HT-29 (cell line): Measurements from ENCODE around the gene SCGB1C1. TPM values are rescaled to one million over a fixed set of nuclear protein-coding genes. Genes with fewer than 3 reads are reported as not detected.

Source experiments
- DNase-seq: peaks from one replicate; pipeline ENCODE4 v3.0.0-alpha.2; 2015; ENCODE audit warnings: low spot score
- total RNA-seq: library from RNA; depleted of rRNA; stranded (reverse); fragments of >200 nt; shearing (Covaris generic); gene quantifications from 2 replicates; pipeline ENCODE4 v1.2.3, GENCODE V29; 2014

SCGB1C1 gene
- total RNA-seq, 1 experiment from 2014 or later: not detected

DNA sequence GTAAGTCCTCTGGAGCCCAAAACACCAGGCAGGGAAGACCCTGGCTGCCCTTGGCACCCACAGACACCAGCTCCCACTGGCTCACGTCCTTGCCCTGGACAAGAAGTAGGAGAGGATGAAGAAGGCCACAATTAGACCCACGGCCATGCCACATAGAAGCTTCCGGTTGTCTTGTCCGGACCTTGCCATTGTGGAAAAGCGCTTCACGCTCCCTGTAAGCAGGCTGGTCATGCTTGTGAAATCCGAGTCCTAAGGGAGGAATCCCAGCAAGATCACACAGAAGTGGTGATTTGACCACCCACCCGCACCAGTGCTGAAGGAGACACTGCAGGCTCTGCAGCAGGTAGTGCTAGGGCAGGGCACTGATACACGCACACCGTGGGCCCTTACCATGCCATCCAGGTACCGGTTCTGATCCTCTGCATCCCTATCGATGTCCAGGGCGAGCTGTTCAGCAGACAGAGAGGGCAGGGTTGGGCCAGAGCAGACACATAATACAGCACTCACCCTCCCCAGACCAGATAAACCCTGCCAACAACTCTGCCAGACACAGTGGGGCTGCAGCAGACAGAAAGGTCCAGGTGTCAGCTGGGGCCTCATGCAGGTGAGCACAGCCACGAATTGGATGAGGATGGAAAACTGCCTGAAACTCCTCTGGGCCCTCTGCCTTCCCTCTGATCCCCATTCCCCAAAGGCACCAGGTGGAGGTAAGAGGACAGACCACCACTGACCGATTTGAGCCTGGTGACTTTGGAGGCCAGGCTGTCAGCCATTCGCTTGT is 12.5 kb downstream of the SCGB1C1 start:
- no peak for DNase-seq

DNA sequence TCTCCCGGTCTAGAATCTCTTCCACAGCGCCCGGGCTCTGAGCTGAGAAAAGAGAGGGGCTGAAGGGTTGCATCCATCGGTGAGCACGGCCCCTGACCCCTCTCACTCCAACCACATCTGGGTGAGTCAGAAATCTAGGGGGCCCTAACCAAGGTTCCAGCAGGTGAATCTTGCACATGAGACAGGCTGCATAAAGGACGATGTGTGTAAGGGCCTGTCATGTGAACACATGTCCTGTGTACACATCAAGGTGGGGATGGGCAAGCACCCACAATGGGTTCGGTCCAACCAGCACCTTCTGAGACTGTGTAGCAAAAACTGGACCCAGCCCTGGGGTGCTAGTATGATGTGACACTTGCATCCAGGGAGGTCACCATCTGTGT is 13.1 kb downstream of the SCGB1C1 start:
- DNase-seq: no peak

DNA sequence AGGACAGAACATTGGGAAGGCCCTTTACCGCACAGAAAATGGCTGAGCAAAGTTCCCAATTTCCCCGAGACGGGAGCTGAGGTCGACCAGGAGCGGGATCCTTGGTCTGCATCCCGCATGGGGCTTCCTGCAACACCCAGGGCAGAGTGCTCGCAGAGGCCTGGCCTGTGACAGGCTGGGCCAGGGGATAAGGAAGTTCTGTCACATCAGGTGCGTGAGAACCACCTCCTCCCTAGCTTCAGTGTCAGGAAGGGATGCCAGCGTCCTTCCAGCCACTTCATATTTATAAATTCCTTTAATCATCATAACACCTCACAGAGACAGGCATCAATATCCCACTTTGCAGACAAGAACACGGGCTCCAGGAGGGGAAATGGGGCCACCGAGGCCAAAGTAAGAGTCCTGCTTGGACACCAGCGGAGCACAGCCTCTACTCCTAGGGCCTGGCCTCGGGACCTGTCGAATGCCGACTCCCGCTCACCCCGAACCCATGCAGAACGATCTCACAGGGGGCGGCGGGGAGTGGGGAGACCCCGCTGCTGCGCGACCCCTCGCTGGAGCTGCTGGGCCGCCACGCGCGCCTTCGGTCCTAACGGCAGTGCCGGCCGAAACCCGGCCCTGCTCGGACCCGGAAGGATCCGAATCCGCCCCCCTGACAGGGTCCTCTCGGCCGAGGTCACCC is 13.8 kb downstream of the SCGB1C1 start:
- peak; percentile 56 for DNase-seq

DNA sequence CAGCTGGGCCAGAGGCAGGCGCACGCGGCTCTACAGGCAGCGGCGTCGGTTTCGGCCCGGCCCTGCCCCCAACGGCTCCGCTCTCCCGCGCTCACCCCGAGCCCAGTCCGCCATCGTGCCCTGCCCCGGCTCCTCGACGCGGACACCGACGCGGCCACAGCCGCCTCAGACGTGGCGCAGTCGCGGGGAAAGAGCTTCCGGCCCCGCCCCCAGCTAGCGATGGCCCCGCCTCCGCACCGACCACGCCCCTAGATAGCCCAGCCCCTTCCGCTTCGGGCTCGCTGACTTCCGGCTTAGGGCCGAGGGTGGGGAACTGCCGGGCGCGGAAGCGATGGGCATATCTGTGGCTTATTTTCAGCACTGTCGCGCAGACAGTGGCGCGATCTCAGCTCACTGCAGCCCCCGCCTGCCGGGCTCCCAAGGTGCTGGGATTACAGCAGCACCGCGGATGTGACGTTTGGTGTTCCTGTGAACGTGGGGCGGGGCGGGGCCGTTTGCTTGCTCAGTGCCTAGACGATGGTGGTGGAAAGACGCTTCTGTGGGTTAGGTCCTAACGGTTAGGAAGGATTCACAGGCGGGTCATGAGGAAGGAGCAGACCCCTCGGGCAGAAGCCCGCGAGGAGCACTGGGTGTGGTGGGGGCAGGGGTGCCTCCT is 14.5 kb downstream of the SCGB1C1 start, which contains the start of the genes BET1L and RIC8A:
Gene BET1L (minus strand): TSS at position 192 of the 655 bp plus-strand sequence. CDS start 78 bp downstream, at position 114.
Gene RIC8A (plus strand): TSS at position 501 of the 655 bp plus-strand sequence. CDS start 1,147 bp downstream, outside the sequence.
- DNase-seq: peak; percentile 97

DNA sequence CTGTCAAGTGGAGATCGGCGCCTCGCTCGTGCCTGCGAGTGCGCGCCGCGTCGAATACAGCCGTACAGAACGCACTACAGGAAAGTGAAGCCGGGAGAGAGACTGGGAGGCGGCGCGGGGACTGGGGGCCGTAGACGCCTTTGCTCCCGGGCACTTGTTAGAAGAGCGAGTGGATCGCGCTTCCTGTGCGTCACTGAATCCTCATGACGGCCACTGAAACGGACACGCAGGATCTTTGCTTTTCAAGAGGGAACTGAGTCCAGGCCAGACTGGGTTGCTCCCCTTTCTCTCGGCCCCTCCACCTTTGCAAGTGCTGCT is 14.9 kb downstream of the SCGB1C1 start:
- no peak for DNase-seq

DNA sequence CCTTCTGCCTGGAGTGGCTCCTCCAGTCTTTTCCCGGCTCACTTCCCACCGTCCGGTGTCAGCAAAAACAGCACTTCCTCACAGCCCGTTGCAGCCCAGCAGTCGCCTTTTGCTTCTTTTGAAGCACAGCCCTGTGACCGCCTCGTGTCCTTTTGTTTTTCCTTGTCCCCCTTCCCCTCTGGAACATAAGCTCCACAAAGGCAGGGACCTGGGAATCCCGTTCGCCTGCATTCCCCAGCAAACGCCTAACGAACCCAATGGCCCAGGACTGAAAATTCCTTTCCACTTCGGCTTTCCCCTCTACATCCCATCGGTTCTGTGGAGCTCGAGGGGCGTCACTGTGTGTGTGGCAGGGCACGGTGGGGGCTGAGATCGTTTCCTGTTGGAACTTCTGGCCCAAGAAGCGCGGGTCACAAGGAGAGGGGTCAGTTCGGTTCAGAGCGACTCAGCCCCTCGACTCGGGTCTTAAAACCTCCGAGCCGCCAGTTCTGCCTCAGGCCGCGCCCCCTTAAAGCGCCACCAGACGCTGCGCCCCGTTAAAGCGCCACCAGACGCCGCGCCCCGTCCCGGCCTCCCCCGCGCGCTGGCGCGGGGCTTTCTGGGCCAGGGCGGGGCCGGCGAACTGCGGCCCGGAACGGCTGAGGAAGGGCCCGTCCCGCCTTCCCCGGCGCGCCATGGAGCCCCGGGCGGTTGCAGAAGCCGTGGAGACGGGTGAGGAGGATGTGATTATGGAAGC is 15.5 kb downstream of the SCGB1C1 start:
- DNase-seq: peak; percentile 84

DNA sequence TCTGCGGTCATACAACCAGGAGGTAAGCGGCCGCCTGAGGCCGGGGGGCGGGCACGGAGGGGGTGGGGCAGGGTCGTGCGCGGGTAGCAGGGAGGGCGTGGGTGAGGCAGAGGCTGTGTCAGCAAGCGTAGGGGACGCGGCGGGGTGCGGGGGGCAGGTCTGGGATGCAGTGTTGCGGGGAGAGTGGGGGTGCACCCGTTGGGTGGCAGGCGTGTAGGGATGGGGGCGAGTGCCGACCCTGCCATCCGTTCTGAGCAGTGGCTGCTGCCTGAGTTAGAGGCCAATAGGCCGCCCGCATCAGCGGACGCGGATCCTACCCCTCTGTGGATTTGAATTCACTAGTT is 16.0 kb downstream of the SCGB1C1 start:
- DNase-seq: no peak

DNA sequence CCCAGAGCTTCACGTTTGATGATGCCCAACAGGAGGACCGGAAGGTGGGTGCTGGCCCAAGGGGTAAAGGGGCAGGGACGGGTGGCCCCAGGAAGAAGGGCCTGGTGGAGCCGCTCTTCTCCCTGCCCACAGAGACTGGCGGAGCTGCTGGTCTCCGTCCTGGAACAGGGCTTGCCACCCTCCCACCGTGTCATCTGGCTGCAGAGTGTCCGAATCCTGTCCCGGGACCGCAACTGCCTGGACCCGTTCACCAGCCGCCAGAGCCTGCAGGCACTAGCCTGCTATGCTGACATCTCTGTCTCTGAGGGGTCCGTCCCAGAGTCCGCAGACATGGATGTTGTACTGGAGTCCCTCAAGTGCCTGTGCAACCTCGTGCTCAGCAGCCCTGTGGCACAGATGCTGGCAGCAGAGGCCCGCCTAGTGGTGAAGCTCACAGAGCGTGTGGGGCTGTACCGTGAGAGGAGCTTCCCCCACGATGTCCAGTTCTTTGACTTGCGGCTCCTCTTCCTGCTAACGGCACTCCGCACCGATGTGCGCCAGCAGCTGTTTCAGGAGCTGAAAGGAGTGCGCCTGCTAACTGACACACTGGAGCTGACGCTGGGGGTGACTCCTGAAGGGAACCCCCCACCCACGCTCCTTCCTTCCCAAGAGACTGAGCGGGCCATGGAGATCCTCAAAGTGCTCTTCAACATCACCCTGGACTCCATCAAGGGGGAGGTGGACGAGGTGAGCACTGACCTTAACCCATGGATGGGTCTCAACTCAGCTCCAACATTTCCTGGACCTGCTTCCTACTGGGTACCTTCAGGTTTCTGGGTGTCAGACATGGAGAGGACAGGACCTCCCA is 16.6 kb downstream of the SCGB1C1 start:
- DNase-seq: no peak

DNA sequence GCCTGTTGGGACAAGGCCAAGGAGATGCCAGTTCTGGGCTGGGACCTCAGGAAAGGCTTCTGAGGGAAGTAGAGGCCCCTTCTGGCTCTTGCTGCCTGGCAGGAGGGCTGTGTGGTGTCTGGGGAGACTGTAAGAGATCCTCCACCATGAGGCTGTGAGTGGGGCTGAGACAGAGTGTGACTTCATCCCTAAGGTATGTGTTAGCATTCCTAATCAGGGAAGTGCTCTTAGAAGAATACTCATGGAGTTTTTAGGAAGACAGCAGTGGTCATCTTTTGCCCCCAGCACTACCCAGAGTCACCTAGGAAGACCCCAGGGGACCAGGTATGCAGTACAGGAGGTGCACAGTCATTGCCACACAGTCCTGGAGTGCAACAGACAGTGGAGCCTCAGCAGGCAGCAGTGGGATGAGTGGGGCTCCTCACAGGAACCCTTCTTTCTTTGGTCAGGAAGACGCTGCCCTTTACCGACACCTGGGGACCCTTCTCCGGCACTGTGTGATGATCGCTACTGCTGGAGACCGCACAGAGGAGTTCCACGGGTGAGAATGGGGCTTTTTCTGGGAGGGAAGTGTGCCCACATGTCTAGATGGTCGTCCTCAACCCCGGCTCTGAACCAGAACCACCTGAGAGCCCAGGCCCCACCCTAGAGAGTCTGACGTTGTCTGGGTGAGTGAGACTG is 17.4 kb downstream of the SCGB1C1 start:
- no peak for DNase-seq

DNA sequence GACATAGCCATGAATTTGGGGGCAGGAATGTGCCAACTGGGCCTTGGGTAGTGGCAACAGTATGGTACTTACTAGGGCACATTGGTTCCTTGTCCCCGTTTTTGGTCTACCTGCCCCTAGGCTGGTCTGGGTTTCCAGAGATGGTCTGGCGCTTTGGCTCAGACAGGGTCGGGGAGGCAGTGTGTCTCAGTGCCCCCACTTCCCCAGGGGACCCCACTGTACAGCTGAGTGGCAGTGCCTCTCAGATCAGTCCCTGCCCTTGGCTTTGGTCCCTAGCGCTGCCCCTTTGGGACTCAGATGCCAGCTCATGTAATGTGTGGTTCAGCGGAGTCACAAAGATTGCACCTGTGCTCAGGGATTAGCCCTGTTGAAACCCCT is 17.9 kb downstream of the SCGB1C1 start:
- DNase-seq: no peak

DNA sequence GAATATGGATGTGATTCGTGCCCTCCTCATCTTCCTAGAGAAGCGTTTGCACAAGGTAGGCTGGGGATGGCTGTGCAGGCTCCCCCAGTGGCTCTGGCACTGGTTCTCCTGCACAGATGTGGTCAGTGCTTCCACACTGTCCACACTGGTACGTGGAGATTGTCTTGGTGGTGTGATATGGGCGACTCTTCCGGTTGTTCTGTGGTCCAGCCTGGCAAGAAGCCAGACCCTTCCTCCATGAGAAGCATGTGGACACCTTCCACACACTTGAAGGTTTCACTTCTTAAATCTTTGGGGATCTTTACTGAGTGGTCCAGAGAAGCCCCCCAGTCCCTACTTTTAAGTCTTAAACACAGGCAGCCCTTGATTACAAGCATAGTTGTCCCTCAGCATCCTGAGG is 18.4 kb downstream of the SCGB1C1 start:
- no peak for DNase-seq

DNA sequence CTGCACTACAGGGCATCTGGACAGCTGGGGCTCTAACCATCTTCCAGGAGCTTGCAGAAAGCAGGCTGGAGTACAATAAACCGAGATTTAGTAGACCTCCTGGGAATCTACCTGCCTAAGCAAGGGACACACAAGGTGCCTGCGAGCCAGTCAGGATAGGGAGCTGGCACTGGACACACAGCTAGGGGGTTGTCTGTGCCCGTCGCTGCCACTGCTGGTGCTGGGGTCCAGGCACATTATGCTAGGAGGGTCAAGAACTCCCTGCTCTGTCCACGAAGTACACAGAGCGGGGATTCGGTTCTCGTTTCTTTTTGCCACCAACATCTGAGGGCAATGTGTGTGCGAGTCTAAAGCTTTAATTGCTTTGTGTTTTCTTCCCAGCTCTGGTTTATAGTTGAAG is 18.9 kb downstream of the SCGB1C1 start:
- no peak for DNase-seq

DNA sequence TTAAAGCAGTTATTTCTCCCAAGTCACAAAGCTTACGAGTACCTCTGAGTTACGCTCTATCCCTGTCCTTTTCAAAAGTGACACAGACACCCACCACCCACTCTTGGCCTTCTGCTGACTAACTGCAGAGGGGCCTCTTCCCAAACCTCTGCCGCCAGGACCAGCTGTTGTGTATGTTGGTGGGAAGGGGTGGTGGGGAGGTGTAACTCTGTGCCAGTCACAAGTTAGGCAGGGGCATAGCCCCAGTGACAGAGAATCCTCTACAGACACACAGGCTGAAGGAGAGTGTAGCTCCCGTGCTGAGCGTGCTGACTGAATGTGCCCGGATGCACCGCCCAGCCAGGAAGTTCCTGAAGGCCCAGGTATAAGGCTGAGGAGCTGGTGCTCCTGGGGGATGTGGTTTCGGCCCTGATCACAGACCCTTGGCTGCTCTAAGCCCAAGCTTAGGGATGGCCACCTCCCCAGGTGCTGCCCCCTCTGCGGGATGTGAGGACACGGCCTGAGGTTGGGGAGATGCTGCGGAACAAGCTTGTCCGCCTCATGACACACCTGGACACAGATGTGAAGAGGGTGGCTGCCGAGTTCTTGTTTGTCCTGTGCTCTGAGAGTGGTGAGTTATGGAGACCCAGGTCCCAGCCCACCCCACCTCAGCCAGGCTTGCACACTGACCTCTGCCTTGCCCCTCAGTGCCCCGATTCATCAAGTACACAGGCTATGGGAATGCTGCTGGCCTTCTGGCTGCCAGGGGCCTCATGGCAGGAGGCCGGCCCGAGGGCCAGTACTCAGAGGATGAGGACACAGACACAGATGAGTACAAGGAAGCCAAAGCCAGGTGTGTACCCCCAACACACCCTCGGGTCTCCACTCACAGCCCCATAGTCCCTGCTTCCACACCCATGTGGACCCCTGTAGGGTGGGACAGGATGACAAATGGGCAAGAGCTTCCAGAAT is 19.5 kb downstream of the SCGB1C1 start:
- no peak for DNase-seq

DNA sequence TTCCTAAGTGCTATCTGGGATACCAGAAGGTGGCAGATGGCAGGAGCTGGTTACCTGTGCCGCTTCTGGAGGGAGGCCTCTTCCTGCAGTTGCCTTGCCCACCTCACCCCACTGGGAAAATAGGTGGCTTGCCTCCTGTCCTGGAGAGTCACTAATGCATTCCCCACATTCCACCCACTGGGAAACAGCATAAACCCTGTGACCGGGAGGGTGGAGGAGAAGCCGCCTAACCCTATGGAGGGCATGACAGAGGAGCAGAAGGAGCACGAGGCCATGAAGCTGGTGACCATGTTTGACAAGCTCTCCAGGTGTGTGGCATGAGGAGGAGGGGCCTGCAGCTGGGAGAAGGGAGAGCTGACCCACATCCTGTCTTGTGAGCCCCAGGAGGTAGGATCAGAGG is 20.2 kb downstream of the SCGB1C1 start:
- no peak for DNase-seq

DNA sequence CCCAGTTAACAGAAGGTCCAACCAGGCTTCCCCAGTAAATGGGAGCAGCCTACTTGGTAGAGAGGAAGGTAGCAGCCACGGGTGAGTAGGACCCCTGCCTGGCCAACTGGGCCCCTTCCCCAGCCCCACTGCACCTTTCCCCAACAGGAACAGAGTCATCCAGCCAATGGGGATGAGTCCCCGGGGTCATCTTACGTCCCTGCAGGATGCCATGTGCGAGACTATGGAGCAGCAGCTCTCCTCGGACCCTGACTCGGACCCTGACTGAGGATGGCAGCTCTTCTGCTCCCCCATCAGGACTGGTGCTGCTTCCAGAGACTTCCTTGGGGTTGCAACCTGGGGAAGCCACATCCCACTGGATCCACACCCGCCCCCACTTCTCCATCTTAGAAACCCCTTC is 21.2 kb downstream of the SCGB1C1 start:
- no peak for DNase-seq

DNA sequence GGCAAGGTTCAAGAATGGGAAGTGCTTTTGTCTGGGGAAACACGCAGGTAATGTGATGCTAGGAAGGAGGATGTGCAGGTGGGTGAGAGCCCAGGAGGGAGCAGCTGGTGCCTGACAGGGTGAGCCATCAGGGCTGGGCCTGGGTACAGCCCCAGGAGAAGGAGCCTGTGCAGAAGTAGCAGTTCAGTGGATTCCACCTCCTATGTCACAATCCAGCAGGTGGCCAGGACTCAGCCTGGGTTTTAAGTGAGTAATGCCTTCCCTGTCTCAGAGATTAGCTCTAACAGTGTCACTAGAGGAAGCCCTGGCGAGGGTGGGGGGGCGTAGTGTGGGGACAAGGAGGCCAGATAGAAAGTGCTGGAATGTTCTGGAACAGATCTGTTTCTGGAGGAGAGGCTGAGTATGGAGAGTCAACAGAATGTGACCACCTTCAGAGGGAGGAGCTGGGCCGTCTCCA is 22.7 kb downstream of the SCGB1C1 start:
- DNase-seq: no peak

DNA sequence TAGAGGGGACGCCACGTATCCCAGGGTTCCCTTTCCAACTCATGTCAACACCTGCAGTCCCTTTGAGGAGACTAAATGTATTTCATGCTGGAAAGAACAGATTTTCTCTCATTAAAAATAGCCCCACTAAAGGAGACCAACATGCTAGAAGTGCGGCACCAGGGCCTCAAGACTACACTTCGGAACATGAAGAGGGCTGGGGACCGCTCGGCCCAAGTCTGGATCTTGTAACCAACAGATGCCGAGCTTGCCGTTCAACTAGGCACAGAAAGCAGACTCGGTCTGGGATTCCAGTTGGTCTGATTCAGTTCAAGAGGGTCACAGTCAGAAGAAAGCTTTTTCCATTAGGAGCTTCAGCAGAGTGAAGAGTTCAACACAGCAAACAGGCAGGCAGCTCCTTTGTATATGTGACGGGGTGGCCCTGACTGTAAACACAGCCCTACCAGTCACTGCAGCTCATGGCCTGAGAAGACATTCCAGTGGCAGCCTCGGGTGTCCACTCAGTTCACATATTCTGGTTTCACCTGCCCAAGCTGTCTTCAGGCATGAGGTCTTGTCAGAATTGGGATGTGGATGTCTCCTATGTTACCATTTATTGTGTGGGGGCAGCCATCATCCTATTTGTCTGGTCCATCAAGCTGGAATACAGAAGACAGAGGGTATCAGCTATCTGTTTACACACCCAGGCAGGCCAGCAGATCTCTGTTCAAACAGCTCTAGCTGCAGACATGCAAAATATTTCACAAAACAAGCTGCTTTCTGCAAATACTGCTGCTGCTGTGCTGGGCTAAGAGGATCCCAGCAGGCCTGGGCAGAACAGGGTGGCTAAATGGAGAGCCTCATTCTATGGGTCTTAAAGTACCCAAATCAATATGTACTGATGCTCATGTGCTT is 23.4 kb downstream of the SCGB1C1 start:
- no peak for DNase-seq

DNA sequence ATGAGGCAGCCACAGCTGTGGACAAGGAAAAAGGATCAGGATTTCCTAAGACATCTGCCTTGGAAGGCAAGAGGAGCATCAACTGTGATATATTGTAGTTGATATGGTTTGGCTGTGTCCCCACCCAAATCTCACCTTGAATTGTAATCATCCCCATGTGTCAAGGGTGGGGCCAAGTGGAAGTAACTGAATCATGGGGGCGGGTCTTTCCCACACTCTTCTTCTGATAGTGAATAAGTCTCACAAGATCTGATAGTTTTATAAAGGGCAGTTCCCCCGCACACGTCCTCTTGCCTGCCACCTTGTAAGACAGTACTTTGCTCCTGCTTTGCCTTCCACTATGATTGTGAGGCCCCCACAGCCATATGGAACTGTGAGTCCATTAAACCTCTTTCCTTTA is 24.8 kb downstream of the SCGB1C1 start:
- no peak for DNase-seq
